Mesothelial cell of epicardium (in vitro differentiated cells): ENCODE data around the gene SNX7. TPM values are rescaled to one million over a fixed set of nuclear protein-coding genes. Genes with fewer than 3 reads are reported as not detected.

Source experiments
- DNase-seq, 2 experiments: peaks; one replicate each; pipeline ENCODE4 v3.0.0; 2021; ENCODE audit warnings: low spot score in 2 of 2; ENCODE audit not compliant: unreplicated experiment in 2 of 2
- H3K27ac Mint-ChIP-seq: 2 replicates; pipeline ENCODE4 v1.8.0; 2021; ENCODE audit warnings: mixed read lengths
- H3K27me3 Mint-ChIP-seq: 2 replicates; pipeline ENCODE4 v1.8.0; 2021; ENCODE audit warnings: low read depth, mixed read lengths
- H3K36me3 Mint-ChIP-seq: 2 replicates; pipeline ENCODE4 v1.8.0; 2021; ENCODE audit warnings: mixed read lengths
- H3K4me1 Mint-ChIP-seq: 2 replicates; pipeline ENCODE4 v1.8.0; 2021; ENCODE audit warnings: mixed read lengths
- H3K4me3 Mint-ChIP-seq: 2 replicates; pipeline ENCODE4 v1.8.0; 2021; ENCODE audit warnings: mild to moderate bottlenecking, moderate library complexity, mixed read lengths
- H3K9me3 Mint-ChIP-seq: 2 replicates; pipeline ENCODE4 v1.8.0; 2021; ENCODE audit warnings: mixed read lengths
- total RNA-seq: library from RNA; stranded (reverse); gene quantifications from 3 replicates; pipeline ENCODE4 v1.2.1, GENCODE V29; 2021
- TF ChIP-seq, protein P1 (sequence below): fragments of 200-600 bp; sonication (generic); IDR thresholded peaks from one replicate; pipeline ENCODE4 v1.5.0; 2021; ENCODE audit warnings: antibody characterized with exemption; ENCODE audit not compliant: unreplicated experiment

Gene SNX7
- total RNA-seq, 1 donor from 2014 or later = 16.1 TPM

DNA sequence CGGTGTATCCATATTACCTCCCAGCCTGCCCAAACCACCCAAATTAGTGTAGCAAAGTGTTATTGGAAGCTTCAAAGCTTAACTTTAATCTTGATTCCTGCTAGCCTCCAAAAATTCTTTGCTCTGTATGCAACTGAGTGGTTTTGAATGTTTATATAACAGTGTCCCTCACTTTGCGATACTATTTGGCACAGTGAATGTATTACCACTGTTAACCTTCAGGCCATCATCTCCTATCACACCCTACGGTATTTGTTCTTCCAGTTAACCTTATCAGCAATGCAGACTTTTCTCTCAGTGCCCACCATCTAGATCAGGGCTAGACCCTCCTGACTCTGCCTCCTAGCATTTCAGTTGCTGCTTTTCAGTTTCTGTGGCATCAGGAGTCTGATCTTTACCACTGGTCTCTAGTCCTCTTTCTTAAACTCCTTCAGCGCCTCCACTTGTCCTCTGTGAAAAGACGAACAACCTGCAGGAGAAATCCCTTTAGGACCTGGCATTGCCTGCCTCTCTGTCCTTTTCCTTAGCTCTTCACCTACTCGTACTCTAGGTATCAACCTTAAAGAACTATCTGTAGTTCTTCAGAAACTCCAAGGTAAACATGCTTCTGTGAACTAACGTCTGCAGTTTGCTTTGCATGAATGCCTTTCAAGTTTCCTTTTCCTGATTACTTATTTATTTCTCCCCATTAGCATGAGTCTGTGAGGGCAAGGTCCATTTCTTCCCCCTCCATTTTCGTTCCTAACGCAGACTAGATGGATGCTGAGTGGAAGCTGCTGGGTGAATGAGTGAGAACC lies 71.7 kb downstream of the SNX7 start:
- no peak for DNase-seq
- TF ChIP-seq, protein P1, sequence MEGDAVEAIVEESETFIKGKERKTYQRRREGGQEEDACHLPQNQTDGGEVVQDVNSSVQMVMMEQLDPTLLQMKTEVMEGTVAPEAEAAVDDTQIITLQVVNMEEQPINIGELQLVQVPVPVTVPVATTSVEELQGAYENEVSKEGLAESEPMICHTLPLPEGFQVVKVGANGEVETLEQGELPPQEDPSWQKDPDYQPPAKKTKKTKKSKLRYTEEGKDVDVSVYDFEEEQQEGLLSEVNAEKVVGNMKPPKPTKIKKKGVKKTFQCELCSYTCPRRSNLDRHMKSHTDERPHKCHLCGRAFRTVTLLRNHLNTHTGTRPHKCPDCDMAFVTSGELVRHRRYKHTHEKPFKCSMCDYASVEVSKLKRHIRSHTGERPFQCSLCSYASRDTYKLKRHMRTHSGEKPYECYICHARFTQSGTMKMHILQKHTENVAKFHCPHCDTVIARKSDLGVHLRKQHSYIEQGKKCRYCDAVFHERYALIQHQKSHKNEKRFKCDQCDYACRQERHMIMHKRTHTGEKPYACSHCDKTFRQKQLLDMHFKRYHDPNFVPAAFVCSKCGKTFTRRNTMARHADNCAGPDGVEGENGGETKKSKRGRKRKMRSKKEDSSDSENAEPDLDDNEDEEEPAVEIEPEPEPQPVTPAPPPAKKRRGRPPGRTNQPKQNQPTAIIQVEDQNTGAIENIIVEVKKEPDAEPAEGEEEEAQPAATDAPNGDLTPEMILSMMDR = no peak
- peaks cover 12% of the 10 kb centered on the region for H3K9me3 Mint-ChIP-seq
- no peak overlapping the region for H3K27ac Mint-ChIP-seq
- no peaks in the 10 kb centered on the region for H3K27me3 Mint-ChIP-seq
- H3K36me3 Mint-ChIP-seq = peaks cover 3% of the 10 kb centered on the region
- no peak overlapping the region for H3K4me3 Mint-ChIP-seq
- H3K4me1 Mint-ChIP-seq = peaks cover 4% of the 10 kb centered on the region

DNA sequence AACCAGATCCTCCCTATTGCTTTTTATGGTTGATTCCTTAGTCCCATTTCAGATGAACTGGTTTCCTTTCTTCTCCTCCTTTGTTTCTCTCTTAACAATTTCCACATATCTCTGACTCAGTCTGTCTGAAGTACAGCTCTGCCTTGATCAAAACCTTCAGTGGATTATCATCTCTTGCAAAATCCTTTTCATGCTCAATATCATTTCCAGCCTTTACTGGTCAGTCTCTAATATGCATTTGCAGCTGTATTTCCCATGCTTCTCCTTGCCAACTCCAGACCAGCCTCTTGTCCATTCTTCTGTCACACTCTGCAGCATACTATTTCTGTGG lies 72.2 kb downstream of the SNX7 start:
- no peaks in the 10 kb centered on the region for H3K36me3 Mint-ChIP-seq
- peaks cover 4% of the 10 kb centered on the region for H3K4me1 Mint-ChIP-seq
- H3K9me3 Mint-ChIP-seq = peaks cover 6% of the 10 kb centered on the region
- H3K27ac Mint-ChIP-seq = no peak overlapping the region
- H3K4me3 Mint-ChIP-seq = no peak overlapping the region
- no peak for DNase-seq
- TF ChIP-seq, protein P1 = no peak
- H3K27me3 Mint-ChIP-seq = no peaks in the 10 kb centered on the region

DNA sequence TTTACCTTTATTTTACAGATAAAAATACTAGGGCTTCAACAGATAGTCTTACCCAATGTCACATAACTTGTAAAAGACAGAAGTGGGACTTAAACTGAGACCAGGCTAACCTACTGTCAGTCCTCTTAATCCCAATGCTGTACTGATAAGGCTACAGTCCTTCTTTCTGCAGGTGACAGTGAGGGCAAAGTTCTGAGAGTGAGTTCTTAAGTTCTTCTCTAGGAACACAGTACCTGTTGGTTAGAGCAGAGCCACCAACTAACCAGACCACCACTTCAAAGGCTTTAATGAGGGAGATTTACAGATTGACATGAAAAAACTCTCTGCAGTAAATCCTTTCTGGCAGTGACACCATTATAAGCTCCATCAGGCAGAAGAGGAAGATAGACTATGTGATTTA lies 74.2 kb downstream of the SNX7 start:
- Mint-ChIP-seq H3K9me3 (no peaks in the 10 kb centered on the region), H3K27me3 (no peaks in the 10 kb centered on the region), H3K4me1 (peaks cover 4% of the 10 kb centered on the region), H3K36me3 (no peaks in the 10 kb centered on the region), H3K4me3 (no peak overlapping the region), H3K27ac (no peak overlapping the region)
- DNase-seq = no peak
- TF ChIP-seq, protein P1 = no peak

DNA sequence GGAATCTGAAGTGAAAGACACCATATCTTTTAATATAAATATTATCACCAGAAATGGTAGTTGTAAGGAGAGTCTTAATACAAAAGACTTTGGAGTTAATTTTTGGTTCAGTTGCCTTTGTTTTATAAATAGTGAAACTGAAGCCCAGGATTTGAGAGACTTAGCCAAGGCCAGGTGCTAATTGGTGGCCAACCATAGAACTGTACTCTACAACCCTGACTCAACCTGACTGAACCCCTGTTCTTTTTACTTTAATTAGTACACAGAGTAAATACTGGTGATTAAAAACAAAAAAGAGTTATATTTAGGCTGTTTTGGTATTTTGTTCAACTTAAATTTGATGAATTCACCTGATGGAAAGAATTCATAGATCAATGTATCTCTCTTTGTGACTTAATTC lies 76.3 kb downstream of the SNX7 start:
- H3K4me3 Mint-ChIP-seq = no peak overlapping the region
- H3K4me1 Mint-ChIP-seq = peaks cover 2% of the 10 kb centered on the region
- no peaks in the 10 kb centered on the region for H3K9me3 Mint-ChIP-seq
- DNase-seq = no peak
- H3K27me3 Mint-ChIP-seq = no peaks in the 10 kb centered on the region
- H3K36me3 Mint-ChIP-seq = no peaks in the 10 kb centered on the region
- no peak overlapping the region for H3K27ac Mint-ChIP-seq
- TF ChIP-seq, protein P1 = no peak

DNA sequence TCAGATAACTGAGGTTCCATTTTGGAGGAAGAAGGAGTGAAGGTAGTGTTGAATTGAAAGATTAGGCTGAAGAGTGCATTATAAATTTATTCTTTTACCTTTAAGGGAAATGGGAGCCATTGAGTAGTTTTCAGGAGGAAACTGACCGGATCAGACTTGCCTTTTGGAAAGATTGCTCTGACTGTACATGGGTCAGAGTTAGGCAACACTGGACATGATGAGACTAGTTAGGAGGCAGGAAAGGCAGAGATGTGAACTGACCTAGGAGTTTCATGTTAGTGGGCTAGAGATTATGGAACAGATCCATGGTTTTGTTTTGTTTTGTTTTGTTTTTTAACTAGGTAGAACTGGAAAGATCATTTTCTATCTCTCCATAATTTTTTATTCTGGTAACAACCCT lies 78.2 kb downstream of the SNX7 start:
- Mint-ChIP-seq H3K27me3 (no peaks in the 10 kb centered on the region), H3K9me3 (no peaks in the 10 kb centered on the region), H3K27ac (no peak overlapping the region), H3K4me1 (no peaks in the 10 kb centered on the region), H3K4me3 (no peak overlapping the region), H3K36me3 (no peaks in the 10 kb centered on the region)
- no peak for DNase-seq
- TF ChIP-seq, protein P1 = no peak

DNA sequence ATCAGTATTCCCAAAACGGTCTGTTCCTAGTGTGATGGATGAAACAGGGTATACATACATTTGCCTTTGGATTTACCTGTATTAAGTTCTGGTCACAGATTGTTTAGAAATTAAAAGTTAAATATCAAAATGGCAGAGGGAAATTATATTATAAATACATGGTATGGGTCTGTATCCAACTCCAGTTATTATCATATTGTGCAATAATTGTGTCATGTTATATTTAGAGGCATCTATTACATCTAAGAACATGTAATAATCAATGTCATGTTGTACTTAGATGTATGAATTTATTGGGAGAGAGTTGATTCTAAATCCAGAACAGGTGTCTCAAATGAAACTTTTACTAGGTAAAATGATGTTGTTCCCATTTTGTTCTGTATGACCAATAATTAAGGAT lies 79.6 kb downstream of the SNX7 start:
- no peak for DNase-seq
- Mint-ChIP-seq H3K9me3 (no peaks in the 10 kb centered on the region), H3K4me3 (no peak overlapping the region), H3K27ac (no peak overlapping the region), H3K36me3 (no peaks in the 10 kb centered on the region), H3K27me3 (no peaks in the 10 kb centered on the region), H3K4me1 (no peaks in the 10 kb centered on the region)
- TF ChIP-seq, protein P1 = no peak
